GM19467 (cell line): Measurements from ENCODE around the gene BRMS1L.
"Not testable (repeated sequence)": the region's sequence is repeated elsewhere in the genome, so short reads cannot be mapped to it uniquely, and the experiment has no call there.

Experiments
- ATAC-seq: cut with Tn5 transposase; IDR thresholded peaks from one replicate; pipeline ENCODE4 v1.9.1; 2021; ENCODE audit warnings: mild to moderate bottlenecking, moderate library complexity; ENCODE audit not compliant: unreplicated experiment

Gene BRMS1L

GRCh38 chr14:35821564-35822411 is 4.3 kb upstream of the BRMS1L start:
- no peak for ATAC-seq

DNA sequence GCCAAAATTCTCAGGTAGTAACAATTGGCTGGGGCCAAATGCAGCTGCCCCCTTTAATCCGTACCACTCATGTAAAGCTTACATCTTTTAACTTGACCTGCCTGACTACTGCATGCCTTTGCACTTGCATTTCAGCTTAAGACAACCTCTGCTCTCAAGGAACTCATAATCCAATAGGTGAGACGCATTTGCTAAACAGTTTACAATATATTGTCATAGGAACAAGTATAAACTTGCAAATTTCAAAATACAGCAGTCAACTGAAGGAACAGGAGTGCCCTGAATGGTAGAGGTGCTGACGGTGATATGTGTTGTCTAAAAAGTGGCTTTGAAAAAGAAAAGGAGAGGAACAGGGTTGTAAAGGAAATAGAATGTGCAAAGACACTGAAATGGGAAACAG is 3.6 kb upstream of the BRMS1L start:
- ATAC-seq = no peak

DNA sequence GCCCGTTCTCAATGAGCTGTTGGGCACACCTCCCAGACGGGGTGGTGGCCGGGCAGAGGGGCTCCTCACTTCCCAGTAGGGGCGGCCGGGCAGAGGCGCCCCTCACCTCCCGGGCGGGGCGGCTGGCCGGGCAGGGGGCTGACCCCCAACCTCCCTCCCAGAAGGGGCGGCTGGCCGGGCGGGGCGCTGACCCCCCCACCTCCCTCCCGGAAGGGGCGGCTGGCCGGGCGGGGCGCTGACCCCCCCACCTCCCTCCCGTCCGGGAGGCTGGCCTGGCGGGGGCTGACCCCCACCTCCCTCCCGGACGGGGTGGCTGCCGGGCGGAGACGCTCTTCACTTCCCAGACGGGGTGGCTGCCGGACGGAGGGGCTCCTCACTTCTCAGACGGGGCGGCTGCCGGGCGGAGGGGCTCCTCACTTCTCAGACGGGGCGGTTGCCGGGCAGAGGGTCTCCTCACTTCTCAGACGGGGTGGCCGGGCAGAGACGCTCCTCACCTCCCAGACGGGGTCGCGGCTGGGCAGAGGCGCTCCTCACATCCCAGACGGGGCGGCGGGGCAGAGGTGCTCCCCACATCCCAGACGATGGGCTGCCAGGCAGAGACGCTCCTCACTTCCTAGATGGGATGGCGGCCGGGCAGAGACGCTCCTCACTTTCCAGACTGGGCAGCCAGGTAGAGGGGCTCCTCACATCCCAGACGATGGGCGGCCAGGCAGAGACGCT is 1.5 kb upstream of the BRMS1L start:
- not testable (repeated sequence) for ATAC-seq

GRCh38 chr14:35825968-35826217 is 245 bp upstream of the BRMS1L start:
- ATAC-seq = no peak

GRCh38 chr14:35826952-35827416 is 846 bp downstream of the BRMS1L start:
- no peak for ATAC-seq

GRCh38 chr14:35827678-35828472 is 1.7 kb downstream of the BRMS1L start:
- ATAC-seq = no peak

GRCh38 chr14:35829449-35829848 is 3.3 kb downstream of the BRMS1L start:
- ATAC-seq = no peak

DNA sequence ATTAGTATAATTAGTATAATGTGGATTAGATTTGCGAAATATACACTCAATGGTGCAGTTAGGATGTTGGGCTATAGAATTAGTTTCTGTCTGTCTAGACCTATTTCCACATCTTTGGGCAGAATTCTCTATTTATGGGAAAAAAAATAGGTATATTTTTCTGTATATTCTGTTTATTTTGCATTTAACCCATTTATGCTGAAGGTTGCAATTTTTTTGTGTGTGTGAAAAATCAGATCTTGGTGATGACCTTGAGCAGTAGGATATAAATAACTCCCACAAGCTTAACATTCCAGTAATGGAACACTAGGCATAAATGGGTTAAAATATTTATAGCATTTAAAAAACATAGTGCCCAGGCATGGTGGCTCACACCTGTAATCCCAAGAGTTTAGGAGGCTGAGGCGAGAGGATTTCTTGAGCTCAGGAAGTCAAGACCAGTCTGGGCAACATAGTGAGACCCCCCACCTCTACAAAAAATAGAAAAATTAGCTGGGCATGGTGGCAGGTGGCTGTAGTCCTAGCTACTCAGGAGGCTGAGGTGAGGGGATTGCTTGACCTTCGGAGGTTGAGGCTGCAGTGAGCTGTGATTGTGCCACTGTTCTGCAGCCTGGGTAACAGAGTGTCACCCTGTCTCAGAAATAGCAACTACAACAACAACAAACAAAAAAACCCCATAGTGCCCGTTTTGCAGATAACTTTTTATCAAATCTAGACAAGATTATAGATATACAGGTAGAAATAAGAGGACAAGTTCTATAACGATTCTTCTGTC is 9.3 kb downstream of the BRMS1L start:
- ATAC-seq = no peak

GRCh38 chr14:35841704-35842103 is 15.6 kb downstream of the BRMS1L start:
- ATAC-seq = not testable (repeated sequence)

- ATAC-seq = not testable (repeated sequence)
Measured at GRCh38 chr14:35842245-35842644, 16.1 kb downstream of the BRMS1L start.

DNA sequence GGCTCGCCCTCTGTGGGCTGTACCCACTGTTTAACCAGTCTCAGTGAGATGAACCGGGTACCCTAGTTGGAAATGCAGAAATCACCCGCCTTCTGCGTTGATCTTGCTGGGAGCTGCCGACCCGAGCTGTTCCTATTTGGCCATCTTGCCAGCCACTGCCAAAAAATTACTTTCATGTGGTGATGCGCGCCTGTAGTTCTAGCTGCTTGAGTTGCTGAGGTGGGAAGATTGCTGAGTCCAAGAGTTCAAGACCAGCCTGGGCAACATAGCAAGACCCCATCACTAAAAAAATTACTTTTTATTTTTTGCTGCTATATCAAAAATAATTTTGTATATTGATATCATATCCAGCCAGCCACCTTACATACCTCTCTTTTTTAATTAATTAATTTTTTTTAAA is 18.4 kb downstream of the BRMS1L start:
- ATAC-seq = no peak

- ATAC-seq = no peak
Measured at GRCh38 chr14:35847636-35848035, 21.5 kb downstream of the BRMS1L start.

- no peak for ATAC-seq
Measured at GRCh38 chr14:35849122-35849521, 23.0 kb downstream of the BRMS1L start.

- no peak for ATAC-seq
Measured at GRCh38 chr14:35851823-35852222, 25.7 kb downstream of the BRMS1L start.

DNA sequence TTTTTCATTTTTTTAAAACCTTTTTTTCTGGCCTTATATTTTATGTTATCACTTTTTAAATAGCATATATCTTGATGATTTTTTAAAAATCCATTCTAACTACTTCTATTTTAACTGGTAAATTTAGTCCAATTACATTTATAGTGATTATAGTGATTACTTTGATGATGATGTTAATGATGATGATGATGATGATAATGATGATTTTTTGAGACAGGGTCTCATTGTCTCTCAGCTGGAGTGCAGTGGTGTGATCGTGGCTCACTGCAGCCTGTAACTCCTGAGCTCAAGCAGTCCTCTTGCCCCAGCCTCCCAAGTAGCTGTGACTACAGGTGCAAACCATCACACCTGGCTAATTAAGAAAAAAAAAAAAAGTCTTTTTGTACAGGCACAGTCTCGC is 27.1 kb downstream of the BRMS1L start:
- no peak for ATAC-seq

- ATAC-seq = no peak
Measured at GRCh38 chr14:35854696-35855270, 28.6 kb downstream of the BRMS1L start.

DNA sequence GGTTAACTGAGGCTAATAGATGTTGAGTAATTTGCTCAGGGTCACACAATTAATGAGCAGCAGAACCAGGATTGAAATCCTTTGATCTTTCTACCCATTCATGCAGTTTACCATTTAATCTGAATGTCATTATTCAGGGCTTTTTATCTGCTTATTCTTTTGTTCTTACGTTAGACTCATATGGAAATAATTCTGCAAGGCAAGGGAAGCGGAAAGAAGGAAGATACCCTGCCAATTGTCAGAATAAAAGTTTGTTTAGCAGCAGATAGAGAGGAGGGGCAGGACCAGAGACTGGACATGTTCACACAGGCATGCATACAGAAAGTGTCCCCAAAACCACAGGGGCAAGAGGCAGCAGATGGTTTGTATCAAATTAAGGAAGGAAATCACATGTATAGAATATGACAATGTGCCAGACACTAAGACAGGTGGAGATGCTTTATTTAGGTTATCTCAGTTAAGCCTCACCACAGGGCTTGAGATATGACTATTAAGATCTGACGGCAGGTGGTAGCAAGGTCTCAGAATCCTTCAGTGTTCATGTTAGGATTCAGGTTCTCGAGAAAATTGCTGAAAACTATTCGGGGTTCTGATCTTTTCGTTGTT is 29.8 kb downstream of the BRMS1L start:
- peak; percentile 98 for ATAC-seq

DNA sequence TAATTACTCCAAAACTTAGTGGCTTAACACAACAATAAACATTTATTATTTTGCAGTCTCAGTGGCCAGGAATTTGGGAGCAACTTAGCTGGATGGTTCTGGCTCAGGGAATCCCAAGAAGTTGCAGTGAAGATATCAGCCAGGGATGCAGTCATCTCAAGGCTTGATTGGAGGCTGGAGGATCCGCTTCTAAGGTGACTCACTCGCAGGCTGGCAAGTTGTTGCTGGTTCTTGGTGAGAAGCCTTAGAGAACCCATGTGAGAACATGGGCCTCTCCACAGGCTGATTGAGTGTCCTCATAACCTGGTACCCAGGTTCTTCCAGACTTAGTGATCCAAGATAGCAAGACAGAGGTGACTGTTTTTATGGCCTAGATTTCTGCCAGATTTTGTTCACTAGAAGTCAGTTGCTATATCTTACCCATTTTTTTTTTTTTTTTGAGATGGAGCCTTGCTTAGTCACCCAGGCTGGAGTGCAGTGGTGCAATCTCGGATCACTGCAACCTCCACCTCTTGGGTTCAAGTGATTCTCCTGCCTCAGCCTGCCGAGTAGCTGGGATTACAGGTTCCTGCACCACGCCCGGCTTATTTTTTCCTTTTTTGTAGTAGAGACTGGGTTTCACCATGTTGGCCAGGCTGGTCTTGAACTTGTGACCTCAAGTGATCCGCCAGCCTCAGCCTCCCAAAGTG is 32.5 kb downstream of the BRMS1L start:
- no peak for ATAC-seq

GRCh38 chr14:35861204-35861868 is 35.2 kb downstream of the BRMS1L start:
- ATAC-seq = no peak
